Iris pigment epithelial cell (primary cell): ENCODE measurements around the gene CPLANE1.
"Not testable (repeated sequence)": the region's sequence is repeated elsewhere in the genome, so short reads cannot be mapped to it uniquely, and the experiment has no call there.

Source experiments
- DNase-seq: peaks from one replicate; pipeline ENCODE4 v3.0.0-alpha.2; 2011; ENCODE audit warnings: low read depth

The CPLANE1 gene

DNA sequence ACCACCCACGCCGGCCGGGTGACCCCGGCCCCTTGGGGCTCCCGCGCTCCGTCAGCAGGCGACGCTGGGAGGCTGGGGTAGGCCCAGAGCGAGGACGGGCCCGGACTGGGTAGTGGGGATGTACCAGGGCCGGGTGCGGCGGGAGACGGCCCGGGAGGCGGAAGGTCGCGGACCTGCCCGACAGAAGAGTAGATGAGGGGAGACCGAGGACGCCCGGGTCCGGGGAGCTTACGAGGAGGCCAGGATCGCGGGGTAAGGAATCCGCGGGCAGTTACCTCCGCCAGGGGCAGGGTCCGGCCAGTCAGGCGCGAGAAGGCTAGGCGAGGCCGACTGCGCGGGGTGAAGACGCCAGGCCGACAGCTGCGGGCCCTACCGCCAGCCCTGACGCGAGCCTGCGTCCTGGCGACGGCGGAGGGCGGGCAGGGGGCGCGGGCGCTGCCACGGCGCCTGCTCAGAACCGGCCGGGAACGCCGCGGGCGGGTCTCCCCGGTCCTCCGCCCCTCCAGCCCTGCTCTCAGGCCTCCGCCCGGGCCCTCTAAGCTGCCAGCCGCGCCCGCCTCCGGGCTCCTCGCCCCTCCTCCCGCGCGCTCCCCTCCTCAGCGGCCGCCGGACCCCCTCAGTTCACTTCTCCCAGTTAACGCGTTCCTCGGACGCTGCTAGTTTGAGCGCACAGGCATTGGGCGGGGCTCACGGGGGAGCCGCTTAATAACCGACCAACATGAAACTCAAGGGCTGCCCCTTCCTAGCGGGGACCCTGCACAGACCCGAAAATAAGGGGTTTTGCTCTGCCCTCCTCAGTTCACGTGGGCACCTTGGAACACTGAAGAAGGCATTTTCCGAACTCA is at the start of gene CPLANE1:
TSS of gene CPLANE1 (minus strand) at position 407 of the 845 bp plus-strand sequence. CDS start 1,678 bp downstream, outside the sequence.
- peak; percentile 79 for DNase-seq

DNA sequence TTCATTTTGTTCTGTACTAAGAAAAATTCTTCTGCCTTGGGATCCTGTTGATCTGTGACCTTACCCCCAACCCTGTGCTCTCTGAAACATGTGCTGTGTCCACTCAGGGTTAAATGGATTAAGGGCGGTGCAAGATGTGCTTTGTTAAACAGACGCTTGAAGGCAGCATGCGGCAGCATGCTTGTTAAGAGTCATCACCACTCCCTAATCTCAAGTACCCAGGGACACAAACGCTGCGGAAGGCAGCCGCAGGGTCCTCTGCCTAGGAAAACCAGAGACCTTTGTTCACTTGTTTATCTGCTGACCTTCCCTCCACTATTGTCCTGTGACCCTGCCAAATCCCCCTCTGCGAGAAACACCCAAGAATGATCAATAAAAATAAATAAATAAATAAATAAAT is 47.1 kb upstream of the CPLANE1 start:
- DNase-seq = not testable (repeated sequence)

DNA sequence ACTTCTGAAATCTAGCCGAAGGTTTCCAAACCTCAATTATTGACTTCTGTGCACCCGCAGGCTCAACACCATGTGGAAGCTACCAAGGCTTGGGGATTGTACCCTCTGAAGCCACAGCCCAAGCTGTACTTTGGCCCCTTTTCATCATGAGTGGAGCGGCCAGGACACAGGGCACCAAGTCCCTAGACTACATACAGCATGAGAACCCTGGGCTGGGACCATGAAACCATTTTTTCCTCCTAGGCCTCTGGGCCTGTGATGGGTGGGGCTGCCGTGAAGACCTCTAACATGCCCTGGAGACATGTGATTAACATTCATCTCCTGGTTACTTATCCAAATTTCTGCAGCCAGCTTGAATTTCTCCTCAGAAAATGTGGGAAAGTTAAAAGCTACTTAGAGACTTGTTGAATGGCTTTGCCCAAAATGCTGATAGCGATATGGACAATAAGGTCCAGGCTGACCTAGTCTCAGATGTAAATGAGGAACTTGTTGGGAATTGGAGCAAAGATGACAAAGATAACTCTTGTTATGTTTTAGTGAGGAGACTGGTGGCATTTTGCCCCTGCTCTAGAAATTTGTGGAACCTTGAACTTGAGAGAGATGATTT is 34.1 kb upstream of the CPLANE1 start:
- DNase-seq = no peak

DNA sequence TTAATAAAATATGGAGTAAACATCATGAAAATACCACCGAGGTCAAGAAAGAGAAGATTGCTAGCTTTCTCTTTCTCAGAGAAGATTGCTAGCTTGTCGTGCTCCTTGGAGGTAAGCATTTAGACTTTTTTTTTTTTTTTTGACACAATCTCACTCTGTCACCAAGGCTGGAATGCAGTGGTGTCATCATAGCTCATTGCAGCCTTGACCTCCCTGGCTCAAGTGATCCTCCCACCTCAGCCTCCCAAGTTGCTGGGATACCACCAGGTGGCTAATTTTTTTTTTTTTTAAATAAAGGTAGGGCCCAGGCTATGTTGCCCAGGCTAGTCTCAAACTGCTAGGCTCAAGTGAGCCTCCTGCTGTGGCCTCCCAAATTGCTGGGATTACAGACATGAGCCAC is 26.3 kb upstream of the CPLANE1 start:
- no peak for DNase-seq

DNA sequence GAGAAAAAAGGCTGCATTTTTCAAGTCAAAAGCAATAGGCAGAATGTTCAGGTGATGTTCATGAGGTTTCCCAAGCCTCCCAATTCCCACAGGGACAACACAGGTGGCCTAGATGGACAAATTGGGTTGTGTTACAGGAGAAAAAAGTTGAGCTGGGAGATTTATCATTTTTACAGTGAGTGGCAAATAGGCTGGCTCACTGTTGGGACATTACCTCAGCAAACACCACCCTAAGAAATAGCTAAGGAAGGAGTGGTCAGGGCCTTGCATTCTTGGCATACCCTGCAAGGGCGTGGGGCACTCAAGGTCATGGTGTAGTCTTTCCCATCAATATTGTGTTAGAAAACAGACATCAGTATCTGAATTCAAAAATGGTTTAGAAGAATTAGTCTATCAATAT is 23.3 kb upstream of the CPLANE1 start:
- peak; percentile 74 for DNase-seq

DNA sequence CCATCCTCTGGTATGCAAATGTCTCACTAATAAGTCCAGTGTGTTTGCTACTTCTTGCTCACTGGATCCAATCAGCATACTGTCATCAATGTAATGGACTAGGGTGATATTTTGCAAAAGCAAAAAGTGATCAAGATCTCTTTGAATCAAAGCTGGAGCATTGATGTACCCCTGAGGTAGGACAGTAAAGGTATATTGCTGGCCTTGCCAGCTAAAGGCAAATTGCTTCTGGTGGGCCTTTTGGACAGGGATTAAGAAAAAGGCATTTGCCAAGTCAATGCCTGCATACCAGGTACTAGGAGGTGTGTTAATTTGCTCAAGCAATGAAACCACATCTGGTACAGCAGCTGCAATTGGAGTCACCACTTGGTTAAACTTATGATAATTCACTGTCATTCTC is 18.9 kb upstream of the CPLANE1 start:
- not testable (repeated sequence) for DNase-seq

DNA sequence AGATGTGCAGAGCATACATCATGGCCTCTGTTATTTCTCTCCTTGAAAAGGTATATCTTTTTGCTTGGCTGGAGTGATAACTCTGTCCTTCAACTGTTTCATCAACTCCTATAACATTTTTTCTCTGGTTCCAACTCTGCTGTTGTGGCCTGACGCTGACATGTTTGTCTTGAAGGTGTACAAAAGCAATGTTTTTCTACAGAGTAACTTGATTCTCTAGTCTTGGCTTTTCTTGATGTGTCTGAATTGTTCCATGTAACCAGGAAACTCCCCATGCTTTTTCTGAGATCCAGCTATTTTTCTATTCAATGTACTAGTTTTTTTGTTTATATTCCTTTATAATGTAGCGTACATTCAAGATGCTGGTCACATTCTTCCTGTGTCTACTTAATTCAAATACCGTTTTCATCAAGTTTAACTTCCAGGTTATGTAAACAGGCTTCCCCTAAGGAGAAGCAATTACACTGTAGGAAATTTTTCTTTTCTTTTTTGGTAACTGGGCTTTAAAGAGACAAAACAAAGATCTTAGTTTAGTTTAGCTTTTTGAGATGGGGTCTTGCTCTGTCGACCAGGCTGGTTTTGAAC is 6.7 kb upstream of the CPLANE1 start:
- DNase-seq = no peak

DNA sequence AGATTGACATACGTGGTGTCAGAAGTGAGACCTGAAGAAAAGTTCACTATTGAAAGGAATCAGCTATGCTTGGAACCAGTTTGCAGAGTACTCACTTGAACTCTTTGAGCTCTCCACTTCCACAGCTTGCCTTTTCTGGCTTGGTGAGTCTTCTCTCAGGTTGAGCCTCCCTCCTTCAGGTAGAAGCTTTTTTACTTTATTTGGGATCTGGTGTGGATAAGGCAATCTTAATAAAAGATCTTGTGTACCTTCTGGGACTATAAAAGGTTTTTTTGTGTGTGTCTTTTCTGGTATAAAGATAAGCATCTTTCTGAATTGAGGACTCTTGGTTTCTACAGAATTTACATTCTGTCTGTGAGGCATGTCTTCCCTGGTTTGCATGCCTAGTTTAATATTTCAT is 5.4 kb upstream of the CPLANE1 start:
- DNase-seq = no peak

DNA sequence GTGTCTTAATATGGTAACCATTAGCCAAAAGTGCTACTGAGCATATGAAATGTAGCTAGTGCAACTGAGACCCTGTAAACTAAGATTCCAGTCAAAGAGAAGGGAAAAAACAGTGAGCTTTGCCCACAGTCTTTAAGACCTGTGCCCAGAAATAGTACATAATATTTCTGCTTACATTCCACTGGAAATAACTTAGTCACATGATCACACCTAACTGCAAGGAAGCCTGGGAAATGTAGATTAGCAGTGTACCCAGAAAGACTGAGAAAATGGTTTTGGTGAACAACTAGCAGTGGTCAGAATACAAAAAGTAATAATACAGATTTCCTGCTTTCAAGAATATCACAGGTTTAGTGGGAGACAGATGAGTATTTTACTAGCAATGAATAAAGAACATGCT is 2.5 kb upstream of the CPLANE1 start:
- peak; percentile 17 for DNase-seq

DNA sequence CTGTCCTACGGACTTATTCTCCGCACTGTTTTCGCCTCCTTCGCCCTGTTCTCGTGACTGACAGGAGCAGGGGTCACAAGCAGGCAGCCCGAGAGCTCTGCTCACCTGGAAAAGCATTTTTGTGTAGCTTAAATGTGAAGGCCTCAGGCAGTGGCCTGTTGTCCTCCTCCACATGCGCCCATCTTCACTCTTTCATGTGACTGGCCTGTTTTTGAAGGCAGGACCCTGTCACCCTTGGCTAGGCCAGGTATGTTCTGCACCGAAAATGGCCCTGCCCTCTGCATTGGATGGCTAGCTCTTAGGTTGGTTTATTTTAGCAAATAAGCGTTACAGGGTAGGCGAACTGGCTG is 614 bp upstream of the CPLANE1 start:
- DNase-seq = no peak

DNA sequence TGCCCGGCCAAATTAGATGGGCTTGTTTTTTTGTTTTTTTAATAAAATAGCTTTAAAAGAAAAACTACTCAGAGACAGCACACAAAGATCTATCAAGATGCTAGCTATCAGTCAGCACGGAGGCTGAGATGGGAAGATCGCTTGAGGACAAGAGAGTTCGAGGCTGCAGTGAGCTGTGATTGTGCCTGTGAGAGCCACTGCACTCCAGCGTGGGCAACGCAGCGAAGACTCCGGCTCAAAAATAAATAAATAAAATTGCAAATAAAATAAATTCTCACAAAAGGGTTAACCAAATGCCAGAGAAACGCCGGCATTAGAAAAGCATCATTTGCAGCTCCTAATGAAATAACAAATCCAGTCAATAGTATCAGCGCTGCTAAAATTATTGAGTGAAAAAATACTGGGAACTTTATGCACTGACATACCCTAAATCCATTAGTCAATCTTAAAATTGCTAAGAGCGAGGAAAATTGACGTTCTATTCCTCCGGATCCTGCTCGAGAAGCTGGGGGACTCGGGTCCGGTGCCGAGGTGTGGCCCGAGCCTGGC is 681 bp downstream of the CPLANE1 start:
- DNase-seq = peak; percentile 28

DNA sequence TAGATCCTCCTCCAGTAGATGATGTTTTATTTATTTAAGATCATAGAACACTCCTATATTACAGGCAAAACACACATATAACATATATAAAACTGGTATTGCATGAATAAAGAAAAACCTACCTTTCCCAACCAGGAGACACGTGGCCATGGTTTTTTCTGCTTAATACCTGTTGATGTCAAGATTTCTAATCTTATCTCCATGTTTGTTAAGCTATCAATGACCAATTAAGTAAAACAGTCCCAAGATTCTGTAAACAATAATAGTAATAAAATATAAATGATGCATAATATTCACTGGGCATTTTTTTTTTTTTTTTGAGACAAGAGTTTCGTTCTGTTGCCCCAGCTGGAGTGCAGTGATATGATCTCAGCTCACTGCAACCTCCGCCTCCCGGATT is 1.7 kb downstream of the CPLANE1 start:
- DNase-seq = no peak

DNA sequence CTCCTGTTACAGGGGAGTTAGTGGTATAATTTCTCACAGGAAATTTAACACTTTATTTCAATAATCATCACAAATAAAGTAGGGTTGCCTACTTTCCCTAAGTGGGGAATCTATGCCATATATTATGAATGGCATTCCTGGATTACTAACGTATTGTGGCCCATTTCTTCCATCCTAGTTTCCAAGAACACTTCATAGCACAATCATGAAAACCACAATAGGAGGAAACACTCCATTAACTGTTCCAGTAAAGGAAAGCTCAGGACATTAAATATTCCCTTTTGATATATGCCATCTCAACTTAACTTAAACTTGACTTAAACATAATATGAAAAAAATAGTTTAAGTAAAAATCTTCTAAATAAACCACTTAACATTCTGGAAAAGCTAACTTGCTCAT is 2.1 kb downstream of the CPLANE1 start:
- DNase-seq = no peak

DNA sequence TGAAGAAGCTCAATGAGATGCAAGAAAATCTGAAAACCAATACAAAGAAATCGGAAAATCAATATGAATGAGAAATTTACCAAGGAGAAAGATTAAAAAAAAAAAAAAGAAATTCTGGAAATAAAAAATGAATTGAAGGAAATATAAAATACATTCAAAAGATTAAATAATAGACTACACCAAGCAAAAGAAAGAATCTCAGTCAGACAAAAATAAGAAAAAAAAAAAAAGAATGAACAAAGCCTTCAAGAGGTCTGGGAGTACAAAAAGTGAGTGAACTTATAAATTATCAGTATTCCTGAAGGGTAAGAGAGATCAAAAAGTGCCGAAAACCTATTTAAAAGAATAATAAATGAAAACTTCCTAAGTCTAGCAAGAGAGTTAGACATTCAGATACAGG is 14.9 kb downstream of the CPLANE1 start:
- no peak for DNase-seq

DNA sequence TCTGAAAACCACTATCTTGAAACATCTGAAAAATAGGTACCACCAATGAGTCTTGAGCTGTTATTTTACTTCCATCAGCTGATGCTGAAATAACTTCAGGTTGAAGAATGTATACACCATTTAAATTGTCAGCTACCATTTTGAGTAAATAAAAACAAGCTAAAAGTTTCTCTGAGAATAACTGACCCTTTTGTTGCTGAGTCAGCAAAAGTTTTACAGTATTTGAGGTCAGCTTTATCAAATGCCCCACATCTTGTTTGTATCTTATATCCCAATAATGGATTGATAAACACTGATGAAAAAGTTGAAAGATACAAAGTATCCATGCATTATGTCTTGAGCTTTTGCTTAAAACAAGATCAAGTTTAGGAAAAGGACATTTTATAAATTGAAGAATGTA is 22.8 kb downstream of the CPLANE1 start:
- DNase-seq = no peak

DNA sequence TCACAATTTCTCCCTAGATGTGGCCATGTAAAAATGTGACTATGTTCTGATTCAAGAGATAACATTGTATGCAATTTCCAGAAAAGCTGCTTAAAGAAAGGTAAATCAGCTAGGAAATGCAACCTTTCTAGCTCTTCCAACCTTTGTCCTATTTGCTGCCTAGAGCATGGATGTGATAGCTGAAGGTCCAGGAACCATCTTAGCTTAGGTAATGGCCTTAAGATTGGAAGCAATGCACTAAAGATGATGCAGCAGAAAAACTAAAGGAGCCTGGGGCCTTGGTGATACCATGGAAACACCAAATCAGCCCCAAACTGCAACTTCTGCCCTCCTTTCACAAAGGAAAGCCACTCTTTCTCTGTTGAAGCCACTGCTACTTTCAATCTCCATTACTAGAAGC is 27.0 kb downstream of the CPLANE1 start:
- no peak for DNase-seq

DNA sequence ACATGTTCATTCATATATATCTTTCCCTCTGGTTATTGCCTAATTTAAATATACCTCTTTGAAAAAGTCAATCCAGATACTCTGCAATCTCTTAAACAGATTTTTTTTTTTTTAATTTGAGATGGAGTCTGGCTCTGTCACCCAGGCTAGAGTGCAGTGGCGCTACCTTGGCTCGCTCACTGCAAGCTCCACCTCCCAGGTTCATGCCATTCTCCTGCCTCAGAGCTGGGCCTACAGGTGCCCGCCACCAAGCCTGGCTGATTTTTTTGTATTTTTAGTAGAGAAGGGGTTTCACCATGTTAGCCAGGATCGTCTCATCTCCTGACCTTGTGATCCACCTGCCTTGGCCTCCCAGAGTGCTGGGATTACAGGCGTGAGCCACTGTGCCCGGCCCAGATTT is 28.8 kb downstream of the CPLANE1 start:
- not testable (repeated sequence) for DNase-seq

DNA sequence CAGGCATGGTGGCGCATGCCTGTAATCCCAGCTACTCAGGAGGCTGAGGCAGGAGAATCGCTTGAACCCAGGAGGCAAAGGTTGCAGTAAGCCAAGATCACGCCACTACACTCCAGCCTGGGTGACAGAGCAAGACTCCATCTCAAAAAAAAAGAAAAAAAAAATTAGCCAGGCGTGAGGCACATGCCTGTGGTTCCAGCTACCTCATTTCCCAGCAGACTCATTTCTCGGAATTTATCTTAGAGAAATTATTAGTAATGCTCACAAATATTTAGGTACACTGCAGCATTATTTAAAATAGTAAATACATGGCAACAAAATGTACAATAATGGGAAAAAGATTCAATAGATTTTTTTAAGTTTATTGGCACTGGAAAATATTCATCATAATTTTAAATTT is 29.8 kb downstream of the CPLANE1 start:
- peak; percentile 65 for DNase-seq

DNA sequence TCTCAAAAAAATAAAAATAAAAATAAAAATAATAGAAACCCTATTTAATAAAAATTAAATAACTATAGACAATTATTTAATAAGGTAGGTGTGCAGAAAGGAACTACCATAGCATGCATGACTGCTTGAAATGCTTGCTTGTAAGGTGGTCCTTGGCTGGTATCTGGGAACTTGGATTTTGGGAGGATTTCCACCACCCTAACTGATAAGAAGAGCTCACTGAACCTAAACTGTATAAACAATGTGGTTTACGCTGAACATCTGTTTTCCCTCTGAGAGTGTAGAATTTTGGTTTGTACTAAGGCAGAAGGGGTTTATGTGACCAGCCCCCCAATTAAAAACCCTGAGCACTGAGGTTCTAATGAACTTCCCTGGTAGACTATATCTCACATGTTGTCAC is 31.2 kb downstream of the CPLANE1 start:
- no peak for DNase-seq

DNA sequence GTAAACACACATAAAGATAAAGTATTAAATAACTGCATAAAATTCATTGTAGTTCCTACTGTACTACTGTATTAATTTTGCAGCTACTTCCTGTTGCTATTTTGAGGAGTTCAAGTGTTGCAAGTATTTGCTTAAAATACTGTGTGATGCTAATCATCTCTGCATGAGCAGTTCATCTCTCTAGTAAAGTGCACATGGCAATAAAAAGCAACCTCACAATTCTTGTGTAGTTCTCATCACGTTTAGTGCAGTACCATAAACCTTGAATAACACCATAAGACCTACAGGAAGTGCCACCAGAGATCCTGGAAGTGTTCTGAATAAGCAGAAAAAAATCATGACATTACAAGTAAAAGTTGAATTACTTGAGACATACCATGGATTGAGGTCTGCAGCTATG is 34.6 kb downstream of the CPLANE1 start:
- no peak for DNase-seq

DNA sequence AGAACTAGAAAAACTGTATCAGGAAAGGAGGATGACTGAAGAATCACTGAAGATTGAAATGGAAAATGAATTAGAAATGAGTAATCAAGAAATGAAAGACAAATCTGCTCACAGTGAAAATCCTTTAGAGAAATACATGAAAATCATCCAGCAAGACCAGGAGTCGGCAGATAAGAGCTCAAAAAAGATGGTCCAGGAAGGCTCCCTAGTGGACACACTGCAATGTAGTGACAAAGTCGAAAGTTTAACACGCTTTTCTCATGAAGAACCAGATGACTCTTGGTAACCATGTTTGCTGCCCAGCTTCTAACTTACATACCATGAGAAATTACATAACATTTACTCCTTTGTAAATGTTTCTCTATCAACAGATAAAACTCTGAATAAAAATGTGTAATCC is 37.1 kb downstream of the CPLANE1 start:
- peak; percentile 12 for DNase-seq

DNA sequence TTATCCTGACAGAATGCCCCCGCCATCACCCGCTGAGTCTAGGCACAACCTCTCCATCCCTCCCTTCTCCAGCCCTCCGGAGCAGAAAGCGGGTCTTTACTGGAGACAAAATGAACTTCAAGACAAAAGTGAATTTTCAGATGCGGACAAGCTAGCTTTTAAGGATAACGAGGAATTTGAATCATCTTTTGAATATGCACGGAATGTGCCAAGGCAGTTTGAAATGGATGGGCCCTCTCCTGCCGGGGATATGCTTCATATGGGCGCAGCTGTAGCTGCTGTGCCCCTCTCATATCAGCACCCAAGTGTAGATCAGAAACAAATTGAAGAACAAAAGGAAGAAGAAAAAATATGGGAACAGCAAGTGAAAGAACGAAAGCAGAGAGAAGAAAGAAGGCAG is 37.5 kb downstream of the CPLANE1 start:
- no peak for DNase-seq
